T-helper 2 cell treated with Interferon-gamma antibody and Interleukin-4, amounts not matched to agents 5 μg/mL and 100 μg/mL, for 36 hours (primary cell): ENCODE data around the gene SV2C.
A peak's percentile ranks its signal among the peaks of the same experiment; 100 is the strongest.
"Not testable (repeated sequence)": the region's sequence is repeated elsewhere in the genome, so short reads cannot be mapped to it uniquely, and the experiment has no call there.

Experiments
- DNase-seq: peaks from one replicate; pipeline ENCODE4 v3.0.0; 2021; ENCODE audit warnings: low spot score
- H3K27ac Mint-ChIP-seq: one replicate; pipeline ENCODE4 v1.8.0; 2021; ENCODE audit warnings: mild to moderate bottlenecking, mixed read lengths
- H3K27me3 Mint-ChIP-seq: one replicate; pipeline ENCODE4 v1.8.0; 2021; ENCODE audit warnings: low read depth, mixed read lengths
- H3K36me3 Mint-ChIP-seq: one replicate; pipeline ENCODE4 v1.8.0; 2021; ENCODE audit warnings: low read depth, mixed read lengths
- H3K4me1 Mint-ChIP-seq: one replicate; pipeline ENCODE4 v1.8.0; 2021; ENCODE audit warnings: low read depth, mixed read lengths
- H3K4me3 Mint-ChIP-seq: one replicate; pipeline ENCODE4 v1.8.0; 2022; ENCODE audit warnings: mild to moderate bottlenecking, moderate library complexity, mixed read lengths
- H3K9me3 Mint-ChIP-seq: one replicate; pipeline ENCODE4 v1.8.0; 2021; ENCODE audit warnings: mixed read lengths

The SV2C gene

DNA sequence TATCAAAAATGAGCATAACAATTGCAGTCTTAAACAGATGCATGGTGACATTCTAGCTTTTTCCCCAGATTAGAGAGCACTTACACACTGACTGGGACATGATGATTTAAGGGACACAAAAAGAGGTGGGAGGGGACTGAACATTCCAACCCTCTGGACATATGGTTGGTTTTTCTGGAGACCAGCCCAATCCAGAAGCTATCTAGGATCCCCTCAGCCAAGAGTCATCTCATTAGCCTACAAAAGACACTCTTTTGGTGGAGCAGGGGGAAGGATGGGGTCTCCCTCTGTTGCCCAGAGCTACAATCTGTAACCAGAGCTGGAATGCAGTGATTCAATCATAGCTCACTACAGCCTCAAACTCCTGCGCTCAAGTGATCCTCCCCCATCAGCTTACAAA lies 222.6 kb downstream of the SV2C start:
- Mint-ChIP-seq H3K27ac (no peak overlapping the region), H3K4me3 (no peak overlapping the region), H3K27me3 (peaks cover 18% of the 10 kb centered on the region), H3K9me3 (peaks cover 14% of the 10 kb centered on the region), H3K36me3 (peaks cover 5% of the 10 kb centered on the region), H3K4me1 (peaks cover 40% of the 10 kb centered on the region)
- no peak for DNase-seq

DNA sequence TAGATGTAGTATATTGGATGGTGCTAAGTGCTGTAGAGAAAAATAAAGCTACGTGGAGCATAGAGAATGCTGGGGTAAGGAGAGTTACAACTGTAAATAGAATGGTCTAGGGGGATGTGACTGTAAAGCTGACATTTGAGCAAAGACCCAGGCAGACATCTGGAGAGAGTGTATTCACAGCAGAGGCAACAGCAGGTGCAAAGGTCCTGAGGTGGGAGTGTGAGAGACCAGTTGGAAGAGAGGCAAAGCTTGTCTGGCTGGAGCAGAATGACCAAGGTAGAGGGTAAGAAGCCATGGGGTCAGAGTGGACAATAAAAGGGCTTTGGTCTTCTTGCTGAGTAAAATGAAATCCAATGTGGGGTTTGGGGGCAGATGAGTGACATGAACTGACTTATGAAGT lies 227.0 kb downstream of the SV2C start:
- Mint-ChIP-seq H3K27ac (no peak overlapping the region), H3K9me3 (peaks cover 4% of the 10 kb centered on the region), H3K4me3 (no peak overlapping the region), H3K4me1 (peaks cover 15% of the 10 kb centered on the region), H3K36me3 (no peaks in the 10 kb centered on the region), H3K27me3 (peaks cover 18% of the 10 kb centered on the region)
- no peak for DNase-seq

DNA sequence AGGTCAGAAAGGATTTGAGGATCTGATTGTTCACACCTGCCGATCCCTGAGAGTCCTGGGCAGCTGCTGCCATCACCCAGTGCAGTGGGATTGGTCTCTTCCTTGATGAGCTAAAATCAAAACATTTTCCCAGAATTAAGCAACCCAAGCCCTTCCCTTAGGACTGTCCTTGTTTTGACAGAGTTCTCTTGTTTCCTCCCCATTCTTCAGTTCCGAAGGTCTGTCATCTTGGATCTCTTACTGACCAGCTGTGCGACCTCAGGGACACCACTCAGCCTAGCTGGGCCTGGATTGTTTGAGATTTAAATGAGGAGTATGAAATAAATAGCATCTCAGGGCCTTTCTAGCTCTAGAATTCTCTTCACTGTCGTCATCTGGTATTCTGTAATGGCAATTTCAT lies 229.6 kb downstream of the SV2C start:
- H3K27me3 Mint-ChIP-seq, result peaks cover 12% of the 10 kb centered on the region
- H3K36me3 Mint-ChIP-seq, result no peaks in the 10 kb centered on the region
- DNase-seq, result no peak
- no peak overlapping the region for H3K27ac Mint-ChIP-seq
- H3K4me1 Mint-ChIP-seq, result peaks cover 9% of the 10 kb centered on the region
- no peaks in the 10 kb centered on the region for H3K9me3 Mint-ChIP-seq
- no peak overlapping the region for H3K4me3 Mint-ChIP-seq

DNA sequence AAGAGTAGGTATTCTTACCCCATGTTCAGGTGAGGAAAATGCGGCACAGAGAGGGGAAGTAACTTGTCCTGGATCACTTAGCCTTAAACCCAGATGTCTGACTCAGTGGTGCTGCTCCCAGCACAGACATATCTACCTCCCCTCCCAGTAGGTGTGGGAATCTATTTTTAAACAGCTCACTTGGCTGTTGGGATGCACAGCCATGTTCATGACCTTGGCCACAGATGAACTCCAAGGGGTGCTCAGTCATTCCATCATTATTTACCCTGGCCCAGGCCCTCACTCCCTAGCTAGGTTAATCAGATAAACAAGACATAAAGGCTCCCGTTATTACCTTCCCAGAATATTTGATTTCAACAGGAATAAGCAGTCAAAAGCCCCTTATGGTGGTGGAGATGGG lies 231.5 kb downstream of the SV2C start:
- H3K4me3 Mint-ChIP-seq, result no peak overlapping the region
- H3K4me1 Mint-ChIP-seq, result peaks cover 8% of the 10 kb centered on the region
- H3K27me3 Mint-ChIP-seq, result peaks cover 5% of the 10 kb centered on the region
- H3K9me3 Mint-ChIP-seq, result no peaks in the 10 kb centered on the region
- H3K27ac Mint-ChIP-seq, result no peak overlapping the region
- no peak for DNase-seq
- no peaks in the 10 kb centered on the region for H3K36me3 Mint-ChIP-seq

DNA sequence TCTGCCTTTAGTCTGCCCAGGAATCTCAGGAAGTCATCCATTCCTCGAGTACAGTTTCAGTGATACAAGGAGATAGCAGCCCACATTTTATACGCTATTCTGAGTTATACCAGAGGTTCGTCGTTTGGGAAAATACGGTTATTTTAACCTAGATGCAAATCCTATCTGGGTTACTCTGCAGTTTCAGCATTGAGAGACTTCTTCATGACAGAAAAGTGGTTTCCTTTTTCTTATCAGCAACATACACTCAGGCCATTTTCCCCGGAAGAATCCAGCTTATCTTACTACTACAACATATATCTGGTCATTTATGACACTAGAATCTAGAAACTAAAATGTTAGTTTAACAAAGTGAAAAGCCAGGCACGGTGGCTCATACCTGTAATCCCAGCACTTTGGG lies 236.5 kb downstream of the SV2C start:
- peaks cover 30% of the 10 kb centered on the region for H3K4me1 Mint-ChIP-seq
- H3K36me3 Mint-ChIP-seq, result peaks cover 6% of the 10 kb centered on the region
- peak overlapping the region; percentile 45 for H3K4me3 Mint-ChIP-seq
- H3K9me3 Mint-ChIP-seq, result peaks cover 12% of the 10 kb centered on the region
- H3K27ac Mint-ChIP-seq, result peak overlapping the region; percentile 36
- DNase-seq, result no peak
- H3K27me3 Mint-ChIP-seq, result peaks cover 5% of the 10 kb centered on the region

DNA sequence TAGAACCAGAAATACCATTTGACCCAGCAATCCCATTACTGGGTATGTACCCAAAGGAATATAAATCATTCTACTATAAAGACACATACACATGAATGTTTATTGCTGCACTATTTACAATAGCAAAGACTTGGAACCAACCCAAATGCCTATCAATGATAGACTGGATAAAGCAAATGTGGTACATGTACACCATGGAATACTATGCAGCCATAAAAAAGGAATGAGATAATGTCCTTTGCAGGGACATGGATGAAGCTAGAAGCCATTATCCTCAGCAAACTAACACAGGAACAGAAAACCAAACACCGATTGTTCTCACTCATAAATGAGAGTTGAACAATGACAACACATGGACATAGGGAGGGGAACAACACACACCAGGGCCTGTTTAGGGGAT lies 240.3 kb downstream of the SV2C start:
- not testable (repeated sequence) for H3K4me3 Mint-ChIP-seq, DNase-seq, H3K36me3 Mint-ChIP-seq, H3K27me3 Mint-ChIP-seq
- Mint-ChIP-seq H3K9me3 (peaks cover 12% of the 10 kb centered on the region), H3K4me1 (peaks cover 65% of the 10 kb centered on the region), H3K27ac (peak overlapping the region; percentile 60)

DNA sequence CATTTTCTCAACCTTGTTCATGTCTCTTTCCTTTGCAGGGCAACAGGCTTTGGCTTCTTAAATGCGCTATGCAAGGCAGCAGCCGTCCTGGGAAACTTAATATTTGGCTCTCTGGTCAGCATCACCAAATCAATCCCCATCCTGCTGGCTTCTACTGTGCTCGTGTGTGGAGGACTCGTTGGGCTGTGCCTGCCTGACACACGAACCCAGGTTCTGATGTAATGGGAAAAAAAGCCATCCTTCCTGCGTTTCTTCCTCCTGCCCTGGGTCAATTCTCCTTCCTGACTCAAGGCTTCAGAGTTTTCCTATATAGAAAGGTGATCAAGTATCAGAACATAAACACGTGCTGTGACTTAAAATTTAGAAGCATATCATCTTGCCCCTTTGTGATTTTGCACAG lies 242.1 kb downstream of the SV2C start:
- H3K36me3 Mint-ChIP-seq, result peaks cover 9% of the 10 kb centered on the region
- no peak for DNase-seq
- peaks cover 67% of the 10 kb centered on the region for H3K4me1 Mint-ChIP-seq
- peaks cover 12% of the 10 kb centered on the region for H3K9me3 Mint-ChIP-seq
- H3K27ac Mint-ChIP-seq, result peak overlapping the region; percentile 89
- peak overlapping the region; percentile 75 for H3K4me3 Mint-ChIP-seq
- H3K27me3 Mint-ChIP-seq, result peaks cover 5% of the 10 kb centered on the region

DNA sequence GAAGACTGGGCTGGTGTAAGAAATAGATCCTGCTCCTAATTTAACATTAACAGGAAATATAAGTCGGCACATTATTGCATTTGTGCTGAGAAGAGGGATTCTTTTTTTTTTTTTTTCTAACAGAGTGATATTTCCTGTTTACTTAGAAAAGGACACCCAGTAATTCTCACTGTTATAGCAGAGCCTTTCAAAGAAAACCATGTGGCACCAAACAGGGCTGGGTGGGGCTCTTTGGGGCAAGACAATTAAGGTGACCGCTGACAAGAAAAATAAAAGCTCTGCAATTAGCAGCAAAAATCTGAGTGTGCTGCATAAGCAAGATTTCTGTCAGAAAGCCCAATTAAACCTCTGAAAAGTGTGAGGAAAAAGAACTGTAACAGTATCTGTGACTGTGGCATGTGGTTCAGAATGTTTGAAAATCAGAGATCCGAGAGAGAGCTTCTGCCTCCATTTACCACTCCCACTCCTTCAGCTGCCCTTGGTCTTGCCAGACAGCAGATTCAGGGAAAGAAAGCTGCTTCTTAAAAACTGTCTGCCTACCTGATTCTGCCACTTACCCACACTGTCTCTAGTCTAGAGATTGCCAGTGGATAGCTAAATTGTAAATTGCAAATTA lies 242.8 kb downstream of the SV2C start:
- H3K27me3 Mint-ChIP-seq, result peaks cover 3% of the 10 kb centered on the region
- peak overlapping the region; percentile 89 for H3K27ac Mint-ChIP-seq
- peak overlapping the region; percentile 75 for H3K4me3 Mint-ChIP-seq
- peaks cover 12% of the 10 kb centered on the region for H3K9me3 Mint-ChIP-seq
- H3K4me1 Mint-ChIP-seq, result peaks cover 66% of the 10 kb centered on the region
- DNase-seq, result no peak
- H3K36me3 Mint-ChIP-seq, result peaks cover 9% of the 10 kb centered on the region

DNA sequence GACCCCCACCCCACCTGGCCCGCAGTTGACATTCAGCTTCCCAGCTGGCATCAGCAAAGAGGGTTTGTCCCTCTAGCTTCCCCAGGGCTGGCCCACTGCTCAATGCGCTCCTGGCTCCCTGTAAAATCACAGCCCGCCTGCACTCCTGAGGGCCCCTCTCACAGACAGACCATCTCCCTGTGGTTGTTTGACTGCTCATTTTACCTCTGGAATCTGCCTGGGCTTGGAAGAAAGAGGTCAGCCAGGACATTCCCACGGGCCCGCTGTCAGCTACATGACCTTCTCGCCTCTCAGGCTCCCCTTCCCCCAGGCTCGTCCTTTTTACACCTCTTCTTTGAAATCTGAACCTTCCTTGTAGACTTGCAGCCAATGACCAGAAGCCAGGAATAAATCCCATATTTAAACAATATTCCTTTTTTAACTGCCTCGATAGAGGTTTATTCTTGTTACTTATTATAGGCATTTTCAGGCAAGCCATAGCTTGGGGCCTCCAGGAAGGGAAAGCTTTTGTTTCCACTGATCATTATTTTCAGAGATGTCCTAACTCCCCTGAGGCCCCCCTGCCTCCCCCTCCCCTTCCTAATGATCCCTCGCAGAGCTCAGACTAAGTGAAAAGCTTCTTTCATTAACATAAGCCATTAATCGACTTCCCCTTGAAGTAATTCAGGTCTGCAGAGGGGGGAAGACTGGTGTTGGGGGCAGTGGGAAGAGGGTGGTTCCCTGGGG lies 243.6 kb downstream of the SV2C start:
- Mint-ChIP-seq H3K27me3 (no peaks in the 10 kb centered on the region), H3K9me3 (peaks cover 12% of the 10 kb centered on the region), H3K4me1 (peaks cover 71% of the 10 kb centered on the region), H3K4me3 (peak overlapping the region; percentile 75), H3K27ac (peak overlapping the region; percentile 89), H3K36me3 (peaks cover 9% of the 10 kb centered on the region)
- DNase-seq, result no peak

DNA sequence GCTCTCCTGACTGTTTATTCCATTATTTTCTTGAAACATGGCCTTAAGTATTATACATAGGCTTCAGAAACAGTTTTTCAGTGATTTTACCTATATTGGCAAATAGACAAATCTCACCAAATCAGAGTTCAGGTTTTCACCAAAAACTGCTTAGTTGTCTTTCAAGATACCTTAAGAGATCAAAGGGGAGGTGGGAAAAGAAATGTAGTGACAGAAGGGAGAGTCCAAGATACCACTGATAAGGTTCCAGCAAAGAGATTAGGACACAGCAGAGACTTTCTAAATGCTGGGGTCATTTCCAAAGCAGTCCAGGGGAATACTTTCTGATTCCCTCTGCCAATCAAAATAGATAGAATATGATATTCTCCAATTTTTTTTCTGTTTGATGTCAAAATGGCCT lies 246.2 kb downstream of the SV2C start:
- no peaks in the 10 kb centered on the region for H3K27me3 Mint-ChIP-seq
- no peaks in the 10 kb centered on the region for H3K9me3 Mint-ChIP-seq
- H3K4me1 Mint-ChIP-seq, result peaks cover 81% of the 10 kb centered on the region
- peak overlapping the region; percentile 53 for H3K27ac Mint-ChIP-seq
- peaks cover 3% of the 10 kb centered on the region for H3K36me3 Mint-ChIP-seq
- no peak for DNase-seq
- H3K4me3 Mint-ChIP-seq, result no peak overlapping the region

DNA sequence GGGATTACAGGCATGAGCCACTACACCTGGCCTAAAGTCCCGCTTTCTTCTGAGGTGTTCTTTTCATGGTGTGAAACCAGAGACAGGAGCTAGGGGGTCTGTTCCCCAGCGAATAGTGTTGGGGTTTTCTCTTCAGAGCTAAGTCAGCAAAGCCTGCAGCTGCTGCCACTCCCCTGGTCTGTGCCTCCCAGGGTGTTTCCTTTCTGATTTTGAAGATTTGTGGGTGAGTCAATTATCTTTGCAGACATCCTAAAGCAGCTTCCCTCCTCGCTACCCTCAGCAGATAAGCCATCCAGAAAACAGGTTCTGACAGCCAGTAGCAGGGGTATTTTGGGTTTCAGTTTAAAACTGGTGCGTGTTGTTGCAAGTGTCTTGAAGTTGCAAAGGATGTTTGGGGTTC lies 247.9 kb downstream of the SV2C start:
- Mint-ChIP-seq H3K36me3 (peaks cover 3% of the 10 kb centered on the region), H3K4me3 (peak overlapping the region; percentile 68), H3K27ac (peak overlapping the region; percentile 89), H3K9me3 (peaks cover 3% of the 10 kb centered on the region), H3K4me1 (peaks cover 73% of the 10 kb centered on the region), H3K27me3 (no peaks in the 10 kb centered on the region)
- DNase-seq, result peak; percentile 26

DNA sequence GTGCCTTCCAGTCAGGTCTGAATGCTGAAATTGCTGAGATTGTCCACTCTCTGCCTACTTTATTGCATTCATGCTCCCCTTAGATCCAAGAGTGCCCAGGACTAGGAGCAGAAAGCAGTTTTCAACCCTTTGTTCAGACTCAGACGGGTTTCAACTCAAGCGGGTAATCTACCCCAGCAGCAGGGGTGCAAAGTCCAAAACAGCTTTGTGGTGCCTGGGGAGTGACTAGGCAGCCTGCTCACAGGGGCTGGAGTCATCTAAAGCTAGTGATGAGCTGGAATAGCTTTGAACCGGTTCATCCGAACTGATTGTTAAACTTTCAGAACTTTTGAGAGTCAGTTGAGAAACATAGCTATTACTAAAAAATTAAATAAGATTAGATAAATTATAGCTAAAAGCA lies 248.9 kb downstream of the SV2C start:
- DNase-seq, result no peak
- H3K4me1 Mint-ChIP-seq, result peaks cover 64% of the 10 kb centered on the region
- peak overlapping the region; percentile 89 for H3K27ac Mint-ChIP-seq
- peak overlapping the region; percentile 68 for H3K4me3 Mint-ChIP-seq
- no peaks in the 10 kb centered on the region for H3K27me3 Mint-ChIP-seq
- peaks cover 3% of the 10 kb centered on the region for H3K9me3 Mint-ChIP-seq
- peaks cover 3% of the 10 kb centered on the region for H3K36me3 Mint-ChIP-seq

DNA sequence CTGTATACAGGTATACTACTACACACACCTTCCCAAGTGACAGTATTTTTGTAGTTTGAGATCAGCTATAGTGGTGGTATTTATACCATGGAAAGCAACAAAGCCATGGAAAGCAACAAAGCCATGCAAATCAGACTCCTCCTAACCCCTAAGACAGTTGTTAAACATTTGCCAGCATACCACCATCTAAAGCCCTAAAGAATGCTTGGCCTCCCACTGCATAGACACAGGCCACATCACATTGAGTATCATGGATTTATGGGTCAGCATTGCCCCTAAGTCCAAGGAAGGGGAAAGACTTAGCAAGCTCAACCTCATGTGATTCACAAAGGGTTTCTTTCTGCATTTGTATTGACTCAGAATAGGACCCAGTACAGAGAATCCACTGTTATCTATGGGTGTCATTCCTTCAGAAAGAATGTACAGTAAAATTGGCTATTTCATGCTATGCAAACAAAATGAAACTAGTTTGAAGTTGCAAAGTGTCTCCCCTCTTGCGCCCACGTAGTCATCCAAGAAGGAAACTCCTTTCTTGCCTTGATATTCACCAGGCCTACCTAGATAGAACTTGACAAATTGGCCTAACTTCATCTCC lies 249.5 kb downstream of the SV2C start:
- Mint-ChIP-seq H3K4me3 (no peak overlapping the region), H3K27me3 (no peaks in the 10 kb centered on the region), H3K27ac (no peak overlapping the region), H3K9me3 (peaks cover 3% of the 10 kb centered on the region), H3K36me3 (peaks cover 3% of the 10 kb centered on the region), H3K4me1 (peaks cover 63% of the 10 kb centered on the region)
- no peak for DNase-seq

DNA sequence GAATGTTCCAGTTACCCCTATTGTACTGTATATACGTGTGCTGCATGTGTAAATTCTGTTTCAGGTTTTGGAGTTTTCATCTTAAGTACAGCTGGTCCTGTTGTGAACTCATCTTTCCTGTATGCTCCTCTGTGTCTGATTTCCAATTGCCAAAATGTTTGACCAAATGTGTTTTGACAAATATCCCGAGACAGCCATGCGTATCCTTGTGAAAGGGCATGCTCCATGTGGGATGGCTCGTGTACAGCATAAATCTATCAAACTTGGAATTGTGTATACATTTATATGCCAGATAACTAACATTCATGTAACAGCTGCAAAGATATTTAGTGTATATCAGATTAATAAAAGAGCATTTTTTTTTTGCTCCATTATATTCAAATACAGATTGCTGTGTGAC lies 250.4 kb downstream of the SV2C start:
- Mint-ChIP-seq H3K9me3 (peaks cover 3% of the 10 kb centered on the region), H3K4me3 (no peak overlapping the region), H3K27ac (no peak overlapping the region), H3K4me1 (peaks cover 60% of the 10 kb centered on the region), H3K27me3 (no peaks in the 10 kb centered on the region), H3K36me3 (no peaks in the 10 kb centered on the region)
- DNase-seq, result no peak
